ENCODE results near the gene LTBP1.

The LTBP1 gene

GRCh38 chr2:33121416-33121815, 174.7 kb downstream of the LTBP1 start:
- DNase-seq = no peak

DNA sequence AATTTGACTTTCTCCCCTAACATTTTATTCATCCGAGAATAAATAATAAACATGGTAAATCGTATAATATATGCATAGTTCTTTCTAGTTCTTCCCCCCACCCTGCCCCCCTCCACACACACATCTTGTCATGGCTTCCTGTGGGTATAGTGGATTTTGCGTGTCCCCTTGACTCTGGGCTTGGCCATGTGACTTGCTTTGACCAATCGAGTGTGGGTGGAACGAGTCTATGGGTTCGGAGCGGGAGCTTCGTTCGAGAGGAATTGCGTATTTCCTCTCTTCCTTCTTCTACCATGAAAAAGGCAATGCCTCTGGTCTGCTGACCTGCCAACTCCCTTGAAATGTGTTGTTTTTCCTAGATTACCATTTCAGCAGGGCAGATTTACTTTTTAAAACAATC, 175.2 kb downstream of the LTBP1 start:
- DNase-seq = no peak

- DNase-seq = no peak
Measured at GRCh38 chr2:33122726-33123125, 176.0 kb downstream of the LTBP1 start.

- DNase-seq = no peak
Measured at GRCh38 chr2:33123216-33123615, 176.5 kb downstream of the LTBP1 start.

GRCh38 chr2:33126552-33126951, 179.8 kb downstream of the LTBP1 start:
- DNase-seq = no peak

GRCh38 chr2:33126958-33127357, 180.2 kb downstream of the LTBP1 start:
- DNase-seq = no peak

DNA sequence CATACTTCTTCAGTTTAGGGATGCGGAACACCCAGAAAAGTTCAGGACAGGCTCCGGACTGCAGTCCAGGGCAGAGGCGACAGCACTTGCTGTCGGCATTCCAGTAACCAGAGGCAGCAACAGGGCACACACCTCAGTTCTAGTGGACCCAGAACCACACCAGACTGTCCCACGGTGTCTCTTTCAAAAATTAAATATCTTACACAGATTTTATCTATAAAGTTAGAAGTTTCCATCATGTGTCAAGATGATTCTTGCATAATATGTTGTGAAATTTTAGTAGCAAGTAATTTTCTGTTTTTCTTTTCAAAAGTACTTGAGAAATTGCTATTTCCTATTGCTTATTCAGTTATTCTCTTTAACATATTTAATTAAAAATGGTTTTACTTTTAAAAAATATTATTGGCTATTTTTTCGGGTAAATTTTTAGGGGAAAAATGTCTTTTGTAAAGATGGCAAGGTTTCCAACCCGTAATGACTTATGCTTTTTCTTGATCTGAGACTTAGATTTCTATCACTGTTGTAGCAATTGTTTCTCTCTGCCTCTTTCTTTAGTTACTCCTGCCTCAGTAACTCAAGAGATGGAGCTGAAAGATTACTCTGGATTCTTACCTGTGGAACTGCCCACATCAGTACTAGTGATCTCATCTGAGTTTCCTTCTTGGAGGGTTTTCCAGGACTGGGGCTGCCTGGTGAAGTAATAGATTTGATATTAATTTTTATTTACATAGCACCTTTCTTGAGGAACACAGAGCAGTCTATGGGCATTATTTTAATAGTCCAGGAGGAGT, 182.7 kb downstream of the LTBP1 start:
- no peak for DNase-seq

GRCh38 chr2:33130054-33130447, 183.3 kb downstream of the LTBP1 start:
- no peak for DNase-seq

DNA sequence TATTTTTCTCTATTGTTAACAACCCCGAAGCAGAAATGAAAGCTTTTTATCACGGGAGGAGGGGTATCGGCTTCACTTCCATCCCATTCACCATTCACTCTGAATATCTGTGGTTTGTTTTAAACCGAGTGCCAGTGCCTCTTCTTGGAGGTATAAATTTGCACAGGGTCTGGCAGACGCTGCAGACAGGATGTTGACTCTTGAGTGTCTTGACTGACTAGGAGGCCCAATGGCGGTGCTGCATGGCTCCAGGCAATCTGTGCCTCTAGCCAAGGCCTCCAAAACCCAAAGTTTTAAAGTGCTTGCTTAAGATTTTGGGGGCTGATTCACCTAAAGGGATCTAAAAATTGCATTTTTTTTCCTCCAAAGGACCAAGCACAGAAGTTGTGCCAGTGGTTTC, 183.8 kb downstream of the LTBP1 start:
- DNase-seq = no peak

- no peak for DNase-seq
Measured at GRCh38 chr2:33131111-33131510, 184.4 kb downstream of the LTBP1 start.

DNA sequence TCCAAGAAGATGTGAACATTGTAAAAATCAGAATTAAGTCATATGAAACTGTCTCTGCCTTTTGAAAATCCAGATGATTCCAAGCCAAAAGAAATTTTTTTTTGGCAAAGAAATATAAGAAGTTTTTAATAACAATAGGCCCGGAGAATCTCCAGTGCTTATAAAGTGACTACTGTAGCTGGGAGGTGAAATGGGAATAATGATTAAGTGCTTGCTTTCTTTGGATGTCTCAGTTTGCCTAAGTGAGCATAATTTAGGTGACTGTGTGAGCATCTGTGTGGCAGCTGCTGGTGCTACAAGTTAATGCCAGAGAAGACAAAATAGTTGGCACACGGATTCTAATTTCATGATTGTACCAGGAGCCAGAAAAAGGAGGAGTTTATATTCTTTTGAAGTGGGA, 185.0 kb downstream of the LTBP1 start:
- DNase-seq = no peak

- no peak for DNase-seq
Measured at GRCh38 chr2:33133454-33133952, 186.8 kb downstream of the LTBP1 start.

GRCh38 chr2:33134086-33134771, 187.5 kb downstream of the LTBP1 start:
- no peak for DNase-seq

GRCh38 chr2:33134791-33135560, 188.2 kb downstream of the LTBP1 start:
- DNase-seq = no peak

DNA sequence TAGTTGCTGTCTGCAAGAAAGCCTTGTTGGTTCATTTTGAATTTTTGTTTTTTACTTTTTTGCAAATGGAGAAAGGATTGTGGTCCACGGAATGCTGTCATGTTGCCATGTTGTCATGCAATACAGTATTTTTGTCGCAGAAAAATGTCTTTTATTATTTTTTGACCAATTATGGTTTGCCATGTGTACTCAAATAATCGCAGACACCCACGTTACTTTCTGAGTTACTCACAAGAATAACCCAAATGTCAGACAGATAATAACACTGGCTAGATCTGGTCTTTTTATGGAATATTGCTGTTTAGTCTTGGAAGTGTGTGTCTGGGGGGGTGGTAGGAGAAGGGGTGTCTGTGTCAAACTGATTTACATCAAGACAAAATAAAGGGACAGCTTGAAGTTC, 188.9 kb downstream of the LTBP1 start:
- DNase-seq = no peak

GRCh38 chr2:33136056-33136455, 189.3 kb downstream of the LTBP1 start:
- DNase-seq = no peak

DNA sequence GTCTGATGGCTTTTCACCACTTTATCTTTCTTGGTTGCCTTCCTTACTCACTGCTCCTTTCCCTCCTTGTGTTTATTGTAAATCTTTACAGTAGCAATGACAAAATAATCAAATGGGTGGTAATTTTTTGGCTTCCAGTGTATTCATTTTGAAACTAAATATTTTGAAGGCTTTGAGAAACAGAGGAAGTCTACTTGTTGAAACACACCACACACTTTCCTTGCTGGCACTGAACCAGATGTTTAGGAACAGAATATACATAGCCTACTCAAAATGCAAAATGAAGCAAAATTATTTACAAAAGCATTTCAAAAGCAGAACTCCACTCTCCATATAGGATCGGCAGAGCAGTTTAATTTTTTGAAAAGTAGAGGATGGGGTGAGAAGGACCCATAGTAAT, 189.8 kb downstream of the LTBP1 start:
- DNase-seq = no peak

GRCh38 chr2:33137331-33137730, 190.6 kb downstream of the LTBP1 start:
- no peak for DNase-seq

- no peak for DNase-seq
Measured at GRCh38 chr2:33139949-33140348, 193.2 kb downstream of the LTBP1 start.

GRCh38 chr2:33141476-33141875, 194.7 kb downstream of the LTBP1 start:
- no peak for DNase-seq

- no peak for DNase-seq
Measured at GRCh38 chr2:33142810-33143209, 196.1 kb downstream of the LTBP1 start.

DNA sequence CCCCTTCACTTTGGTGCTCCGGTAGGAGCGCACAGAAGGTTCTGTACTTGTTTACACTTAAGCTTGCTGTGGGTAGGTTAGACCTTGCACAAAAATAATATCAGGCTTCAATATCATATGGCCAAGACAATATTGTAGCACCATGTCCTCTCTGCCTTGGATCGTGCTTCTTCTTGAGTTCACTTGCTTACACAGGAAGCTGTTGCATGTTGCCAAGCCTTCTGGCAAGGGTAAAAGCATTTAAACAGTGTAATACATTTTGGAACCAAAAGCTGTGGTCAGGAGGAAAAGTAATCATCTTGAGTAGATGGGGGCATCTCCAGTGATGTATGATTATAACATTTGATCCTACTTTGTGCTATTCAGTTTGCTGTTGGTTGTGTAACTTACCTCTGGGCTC, 197.5 kb downstream of the LTBP1 start:
- no peak for DNase-seq

DNA sequence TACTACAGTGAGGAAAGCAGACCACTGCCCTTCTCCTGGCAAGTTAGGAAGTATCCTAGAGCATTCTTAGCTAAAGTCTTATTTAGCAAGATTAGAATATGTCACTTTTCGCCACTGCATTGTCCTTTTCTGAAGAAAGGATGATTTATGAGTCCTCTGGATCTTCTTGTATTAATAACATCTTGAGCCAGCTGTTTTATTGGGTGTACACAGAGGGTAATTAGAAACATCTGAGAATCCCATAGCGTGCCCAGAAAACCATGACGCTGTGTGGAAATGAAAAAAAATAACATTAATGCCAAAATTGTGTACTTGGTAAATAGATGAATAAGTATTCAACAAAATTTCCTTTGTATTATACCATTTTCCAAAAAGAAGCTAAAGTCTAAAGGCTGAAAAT, 198.7 kb downstream of the LTBP1 start:
- no peak for DNase-seq

DNA sequence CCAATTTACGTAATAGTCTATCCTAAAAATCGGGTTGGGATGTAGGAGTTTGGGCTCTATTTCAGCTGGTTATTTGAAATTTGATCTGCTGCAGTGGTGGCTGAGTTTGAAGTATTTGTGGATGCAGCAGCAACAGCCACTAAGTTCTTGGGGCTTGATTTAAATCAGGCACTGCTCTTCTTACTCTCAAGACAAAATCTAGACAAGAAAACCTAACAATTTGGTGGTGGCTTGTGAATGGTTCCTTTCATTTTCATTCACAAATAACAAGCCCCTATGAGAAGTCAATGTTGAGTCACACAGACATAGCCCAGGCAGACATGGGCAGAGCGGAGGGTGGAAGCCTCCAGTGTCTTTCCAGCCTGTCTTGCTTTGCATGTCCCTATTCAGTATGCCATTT, 199.3 kb downstream of the LTBP1 start:
- no peak for DNase-seq
